NCI-H2107 (cell line): ENCODE measurements around the gene PAX8.

Experiments used
- DNase-seq: peaks from one replicate; lab custom pipeline; 2025; lab: John Stamatoyannopoulos, UW

The PAX8 gene

DNA sequence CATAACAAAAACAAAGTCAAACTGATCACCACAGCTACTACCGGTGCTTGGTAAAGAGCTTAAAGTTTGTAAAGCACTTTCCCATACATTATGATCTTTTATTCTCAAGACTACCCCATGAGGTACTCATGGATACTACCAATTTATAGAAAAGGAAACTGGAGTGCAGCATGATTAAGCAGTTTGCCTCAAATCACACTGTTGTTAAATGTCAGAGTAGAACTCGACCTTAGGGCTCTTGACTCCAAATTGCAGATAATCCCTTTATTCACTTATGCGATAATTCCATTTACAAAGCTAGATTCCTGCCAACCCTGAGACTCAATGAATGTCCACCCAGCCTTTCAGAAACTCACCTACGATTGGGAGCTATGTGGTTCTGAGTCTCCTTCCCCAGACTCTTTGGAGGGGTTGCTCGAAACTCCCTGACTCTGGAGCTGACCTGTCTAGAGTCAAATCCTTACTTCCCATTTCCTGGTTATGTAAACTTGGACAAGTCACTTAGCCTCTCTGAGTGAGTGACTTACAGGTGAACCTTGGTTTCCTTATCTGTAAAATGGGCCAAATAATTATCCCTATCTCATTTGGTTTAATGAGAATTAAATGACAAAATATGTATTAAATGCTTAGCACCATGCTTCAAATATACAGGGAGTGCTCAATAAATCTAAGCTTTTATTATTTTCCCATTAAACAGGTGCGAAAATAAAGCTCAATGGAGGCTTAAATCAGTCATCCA is 57.6 kb downstream of the PAX8 start:
- DNase-seq, result no peak

DNA sequence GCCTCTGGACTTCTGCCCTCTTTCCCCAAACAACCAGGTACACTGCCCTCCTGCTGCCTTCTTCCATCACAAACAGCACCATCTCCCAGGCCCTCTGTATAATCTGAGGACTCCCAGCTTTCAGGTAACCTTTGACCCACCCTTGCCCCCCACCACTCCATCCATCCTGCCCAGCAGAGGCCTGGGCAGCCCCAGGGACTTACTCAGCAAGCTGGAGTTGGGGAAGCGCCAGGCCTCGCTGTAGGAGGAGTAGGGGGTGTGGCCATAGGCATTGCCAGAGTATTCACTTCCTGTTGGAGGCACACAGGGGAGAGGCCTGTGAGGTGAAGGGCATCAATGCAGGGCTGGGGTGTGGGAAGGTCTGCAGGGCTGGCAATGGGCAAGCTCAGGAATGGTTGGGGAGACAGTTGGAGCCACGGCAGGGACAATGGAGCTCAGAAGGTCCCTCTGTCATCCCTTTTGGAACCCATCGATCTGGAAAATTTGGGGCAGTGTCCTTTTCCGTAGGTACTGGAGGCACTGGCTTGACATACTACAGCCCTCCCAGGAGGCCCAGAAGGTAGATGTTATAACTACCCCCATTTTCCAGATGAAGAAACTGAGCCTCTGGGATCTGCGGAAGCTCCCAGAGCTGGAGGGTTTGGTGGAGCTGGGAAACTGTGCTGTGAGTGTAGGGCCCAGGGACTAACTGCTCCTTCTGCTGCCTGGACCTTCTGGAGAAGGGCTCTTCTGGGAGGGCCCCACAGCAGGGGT is 58.7 kb downstream of the PAX8 start:
- no peak for DNase-seq

DNA sequence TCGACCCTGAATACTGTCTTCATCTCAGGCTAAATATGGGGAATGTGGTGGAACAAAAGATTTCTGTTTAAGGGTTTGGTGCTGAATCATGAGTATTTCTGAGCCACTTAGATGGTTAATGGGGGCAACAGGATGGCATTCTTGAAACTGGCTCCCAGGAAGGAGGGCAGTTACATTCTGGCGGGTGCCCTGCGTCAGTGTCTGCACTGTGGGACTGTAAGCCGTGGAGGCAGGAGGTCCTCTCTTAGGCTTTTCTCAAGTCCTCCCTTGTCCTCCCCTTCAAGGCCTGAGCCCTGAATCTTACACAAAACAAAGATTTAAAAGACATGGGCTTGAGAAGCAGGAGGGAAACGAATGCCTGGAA is 59.2 kb downstream of the PAX8 start:
- no peak for DNase-seq

DNA sequence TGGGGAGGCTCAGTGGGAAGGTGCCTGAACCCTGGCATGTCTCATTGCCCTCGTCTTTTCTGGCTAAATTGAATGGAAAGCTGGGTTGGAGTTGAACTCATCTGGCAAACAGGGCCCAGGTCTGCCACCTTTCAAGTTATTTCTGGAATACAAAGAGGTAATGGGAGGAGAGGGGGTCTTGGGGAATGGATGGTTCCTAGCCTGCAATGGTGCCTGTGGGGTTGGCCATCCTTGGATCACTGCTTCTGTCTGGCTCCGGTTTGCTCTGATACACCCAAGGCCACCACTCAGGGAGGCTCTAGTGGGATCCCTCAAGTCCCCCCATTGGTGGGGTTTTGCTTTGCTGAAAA is 59.7 kb downstream of the PAX8 start:
- DNase-seq, result no peak

DNA sequence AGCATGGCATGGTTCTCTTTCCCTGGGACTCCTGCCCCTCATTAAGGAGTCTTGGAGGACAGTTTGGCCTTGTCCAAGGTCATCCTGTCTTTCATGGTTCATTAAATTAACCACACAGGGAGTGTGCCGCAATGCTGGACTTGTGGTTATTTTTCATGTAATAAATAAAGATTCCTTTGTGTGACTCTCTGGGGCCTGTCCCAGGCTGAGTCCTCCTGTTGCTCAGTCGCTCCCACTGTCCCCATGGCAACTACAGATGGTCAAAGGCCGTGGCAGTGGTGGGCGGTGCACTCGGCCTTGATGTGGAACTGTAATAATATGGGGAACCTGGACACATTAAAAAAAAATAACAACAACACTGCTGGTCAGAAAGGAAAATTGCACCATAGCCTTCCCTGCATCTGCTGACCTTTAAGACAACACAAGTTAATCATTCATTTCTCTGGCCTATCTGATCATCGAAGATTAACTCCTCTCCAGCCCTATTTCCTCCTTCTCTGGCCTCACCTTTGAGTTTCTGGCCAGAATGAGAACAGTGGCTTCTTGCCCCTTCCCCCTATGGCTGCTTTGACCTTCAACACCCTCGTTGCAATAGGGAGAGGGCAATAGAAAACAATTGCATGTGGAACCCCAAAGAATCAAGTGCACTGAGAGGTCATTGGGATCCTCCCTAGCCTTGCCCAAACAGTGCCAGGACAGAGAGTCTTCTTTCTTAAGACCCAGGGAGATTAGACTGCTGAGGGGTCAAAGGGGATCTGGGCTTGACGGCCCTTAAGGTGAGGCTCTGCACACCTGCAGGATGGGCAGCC is 60.2 kb downstream of the PAX8 start:
- DNase-seq, result no peak

DNA sequence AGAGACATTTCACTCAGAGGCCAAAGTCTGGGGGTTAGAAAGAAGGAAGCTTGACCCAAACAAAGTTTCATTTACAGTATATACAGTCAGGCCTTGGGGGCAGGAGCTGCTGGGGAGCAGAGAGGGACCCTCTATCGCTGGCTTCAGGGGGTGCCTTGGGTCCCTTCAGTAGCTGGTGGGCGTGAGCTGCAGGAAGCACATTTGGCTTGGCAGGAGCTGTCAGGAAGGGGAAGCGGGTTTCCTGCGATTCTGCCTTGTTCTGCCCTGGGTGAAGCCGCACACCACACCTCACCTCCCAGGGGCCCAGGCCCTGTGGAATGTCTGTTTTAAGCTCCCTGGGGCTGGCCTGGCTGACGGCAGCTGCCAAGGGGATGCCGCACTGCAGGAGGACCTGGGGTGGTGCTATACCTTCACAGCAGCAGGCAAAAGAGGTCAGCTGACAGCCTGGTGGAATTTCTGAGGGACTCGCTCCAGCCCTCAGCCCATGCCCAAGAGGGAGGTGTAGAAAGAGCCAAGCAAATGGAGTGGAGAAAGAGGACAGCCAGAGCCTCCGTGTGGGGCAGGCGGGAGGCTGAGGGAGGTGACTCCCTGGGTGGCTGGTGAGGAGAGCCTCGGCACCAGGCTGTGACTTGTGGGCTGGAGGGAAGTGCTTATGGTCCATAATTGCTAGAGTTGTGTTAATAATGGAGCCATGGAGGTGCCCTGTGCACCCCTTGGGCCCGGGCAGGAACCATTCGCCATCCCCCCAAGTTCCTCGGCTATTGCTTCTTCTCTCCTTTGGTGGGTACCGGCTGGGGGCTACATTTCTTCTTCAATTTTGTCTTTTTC is 61.1 kb downstream of the PAX8 start:
- no peak for DNase-seq

DNA sequence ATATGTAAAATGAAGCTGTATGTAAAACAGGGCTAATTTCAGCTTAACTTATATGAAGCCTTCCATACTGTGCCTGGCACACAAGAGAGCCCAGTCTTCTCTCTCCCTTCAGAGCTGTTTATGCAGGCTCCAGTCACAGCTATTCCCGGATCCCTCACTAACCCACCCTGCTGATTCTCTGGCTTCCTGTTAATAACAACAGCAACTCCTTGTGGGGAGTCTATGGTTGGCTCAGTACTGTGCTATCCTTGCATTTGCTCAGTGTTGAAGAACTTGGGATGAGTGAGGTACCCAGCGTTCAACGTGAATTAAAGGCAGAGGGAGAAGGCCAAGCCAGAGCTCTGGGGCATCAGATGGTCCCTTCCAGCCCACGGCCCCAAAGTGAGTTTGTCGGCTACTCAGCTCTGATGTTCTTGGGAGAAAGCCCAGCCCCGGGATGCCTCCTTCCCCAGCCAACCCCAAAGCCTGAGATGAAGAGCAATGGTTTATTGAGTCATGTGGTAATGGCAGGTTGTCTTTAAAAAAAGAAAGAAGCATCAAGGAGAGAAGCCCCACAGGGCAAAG is 61.7 kb downstream of the PAX8 start:
- no peak for DNase-seq

DNA sequence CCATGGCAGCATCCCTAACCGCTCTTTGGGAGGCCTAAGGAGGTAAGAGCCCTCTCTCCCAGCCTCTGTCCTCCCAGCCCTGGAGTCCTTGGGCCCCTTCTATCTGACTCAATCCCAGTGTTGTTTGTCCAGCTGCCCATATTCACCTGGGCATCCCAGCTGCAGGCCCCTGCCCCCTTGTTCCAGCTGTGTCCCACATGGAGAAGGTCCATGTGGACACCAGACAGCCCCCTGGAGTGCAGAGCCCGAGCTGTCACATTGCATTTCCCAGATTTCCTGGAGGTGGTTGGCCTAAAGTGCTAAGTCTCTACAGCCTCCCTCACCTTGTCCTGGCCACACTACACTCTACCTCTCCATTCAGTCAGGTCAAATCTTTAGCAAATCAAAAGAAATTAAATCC is 62.4 kb downstream of the PAX8 start:
- DNase-seq, result no peak

DNA sequence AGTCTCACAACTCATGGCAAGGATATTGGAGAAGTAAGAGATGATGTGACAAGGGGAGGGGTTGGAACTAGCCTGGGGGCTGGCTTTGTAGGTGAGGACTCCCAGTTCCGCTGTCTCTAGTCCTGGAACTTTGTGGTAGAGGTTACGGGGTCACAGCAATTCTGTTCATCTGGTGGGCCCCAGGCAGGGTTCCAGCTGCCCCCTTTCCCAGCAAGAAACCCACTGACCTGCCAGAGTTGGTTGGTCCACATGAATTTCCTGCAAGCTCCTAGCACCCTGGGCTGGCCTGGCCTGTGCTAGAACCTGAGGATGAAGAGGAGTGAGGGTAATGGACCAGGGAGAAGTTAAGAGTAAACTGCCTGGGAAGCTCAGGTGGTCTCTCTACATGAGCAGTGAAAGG is 63.7 kb downstream of the PAX8 start:
- no peak for DNase-seq

DNA sequence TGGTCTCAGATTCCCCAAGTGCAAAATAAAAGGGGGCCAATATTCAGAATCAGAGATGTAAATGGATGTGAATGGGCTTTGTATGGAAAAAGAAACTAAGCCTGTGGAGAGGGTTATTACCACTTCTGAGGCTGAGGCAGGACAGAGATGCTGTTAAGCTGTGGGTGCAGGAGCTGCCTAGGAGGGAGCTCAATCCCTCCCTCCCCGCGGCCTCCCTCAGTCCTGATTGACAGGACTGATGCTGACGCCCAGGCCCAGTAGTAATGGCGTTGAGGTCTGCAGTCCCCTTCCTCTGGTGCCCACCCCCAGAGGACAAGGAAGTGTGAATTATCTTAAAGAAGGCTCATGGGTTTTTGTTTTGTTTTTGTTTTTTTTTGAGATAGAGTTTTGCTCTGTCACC is 64.6 kb downstream of the PAX8 start:
- DNase-seq, result no peak

DNA sequence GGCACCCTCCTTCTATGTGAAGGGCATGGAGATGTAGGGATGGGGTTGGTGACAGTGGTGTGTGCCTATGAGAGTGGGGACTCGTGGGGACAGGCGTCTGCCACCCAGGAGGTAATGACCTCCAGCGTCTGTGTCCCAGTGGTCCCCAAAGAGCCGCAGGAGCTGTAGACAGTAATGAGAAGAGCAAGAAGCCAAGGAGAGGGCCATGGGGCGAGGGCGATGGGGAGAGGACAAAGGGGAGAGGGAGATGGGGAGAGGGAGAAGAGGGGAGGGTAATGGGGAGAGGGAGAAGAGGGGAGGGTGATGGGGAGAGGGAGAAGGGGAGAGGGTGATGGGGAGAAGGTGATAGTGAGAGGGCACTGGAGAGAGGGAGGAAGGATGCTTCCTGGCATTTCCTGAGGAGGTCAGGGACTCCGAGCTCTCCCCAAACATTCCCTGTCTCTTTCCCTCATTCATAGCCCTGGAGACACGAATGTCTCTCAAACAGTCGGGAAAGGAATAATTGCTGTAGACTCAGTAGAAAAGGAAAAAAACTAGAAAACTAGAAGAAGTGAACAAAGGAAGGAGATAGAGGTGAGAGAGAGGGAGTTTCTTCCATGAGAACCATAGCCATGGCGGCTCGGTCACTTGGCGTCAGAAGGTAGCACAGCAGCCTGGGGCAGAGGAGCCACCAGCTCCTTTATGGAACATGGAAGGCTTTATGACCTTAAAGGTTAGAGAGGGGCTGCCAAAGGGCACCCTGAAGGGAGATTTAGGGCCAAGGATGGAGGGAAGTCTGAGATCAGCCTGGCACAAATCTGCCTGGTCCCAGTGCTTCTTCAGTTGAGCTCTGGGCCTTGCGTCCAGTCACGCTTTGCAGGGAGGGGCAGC is 65.4 kb downstream of the PAX8 start:
- DNase-seq, result no peak

DNA sequence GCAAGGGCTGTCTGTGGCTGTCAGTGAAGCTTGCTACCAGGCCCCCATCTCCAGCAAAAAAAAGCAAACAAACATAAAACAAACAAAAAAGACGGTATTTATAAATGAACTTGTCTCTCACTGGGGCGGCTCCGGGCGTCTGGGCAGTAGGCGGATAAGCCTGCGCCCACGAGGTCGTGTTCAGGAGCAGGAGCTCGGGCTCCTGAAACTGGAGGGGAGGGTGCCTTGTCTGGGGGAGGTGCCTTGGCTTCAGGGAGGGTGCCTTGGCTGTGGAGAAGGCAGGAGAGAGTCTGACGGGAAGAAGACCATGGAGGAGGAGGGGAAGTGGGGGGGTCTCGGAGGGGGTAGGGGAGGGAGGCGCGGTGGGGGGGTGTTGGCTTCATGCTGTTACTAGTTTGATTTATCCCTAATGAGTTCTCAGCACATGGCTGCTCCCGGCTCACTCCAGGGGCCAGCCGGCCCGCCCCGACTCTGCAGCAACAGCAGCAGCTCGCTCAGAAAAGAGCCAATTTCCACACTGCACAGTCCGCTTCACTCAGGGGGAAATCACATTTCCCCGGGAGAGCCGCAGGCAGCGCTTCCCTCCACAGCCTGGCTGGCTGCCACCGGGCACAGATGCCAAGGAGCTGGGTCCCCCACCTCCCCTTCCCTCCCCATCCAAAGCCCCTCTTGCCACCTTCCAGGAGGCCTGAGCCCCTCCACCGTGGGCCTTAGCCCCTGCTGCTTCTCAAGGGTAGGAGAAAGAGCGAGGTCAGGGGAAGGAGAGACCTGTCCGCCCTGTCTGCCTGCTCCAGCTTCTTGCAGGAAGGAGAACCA is 66.3 kb downstream of the PAX8 start:
- no peak for DNase-seq

DNA sequence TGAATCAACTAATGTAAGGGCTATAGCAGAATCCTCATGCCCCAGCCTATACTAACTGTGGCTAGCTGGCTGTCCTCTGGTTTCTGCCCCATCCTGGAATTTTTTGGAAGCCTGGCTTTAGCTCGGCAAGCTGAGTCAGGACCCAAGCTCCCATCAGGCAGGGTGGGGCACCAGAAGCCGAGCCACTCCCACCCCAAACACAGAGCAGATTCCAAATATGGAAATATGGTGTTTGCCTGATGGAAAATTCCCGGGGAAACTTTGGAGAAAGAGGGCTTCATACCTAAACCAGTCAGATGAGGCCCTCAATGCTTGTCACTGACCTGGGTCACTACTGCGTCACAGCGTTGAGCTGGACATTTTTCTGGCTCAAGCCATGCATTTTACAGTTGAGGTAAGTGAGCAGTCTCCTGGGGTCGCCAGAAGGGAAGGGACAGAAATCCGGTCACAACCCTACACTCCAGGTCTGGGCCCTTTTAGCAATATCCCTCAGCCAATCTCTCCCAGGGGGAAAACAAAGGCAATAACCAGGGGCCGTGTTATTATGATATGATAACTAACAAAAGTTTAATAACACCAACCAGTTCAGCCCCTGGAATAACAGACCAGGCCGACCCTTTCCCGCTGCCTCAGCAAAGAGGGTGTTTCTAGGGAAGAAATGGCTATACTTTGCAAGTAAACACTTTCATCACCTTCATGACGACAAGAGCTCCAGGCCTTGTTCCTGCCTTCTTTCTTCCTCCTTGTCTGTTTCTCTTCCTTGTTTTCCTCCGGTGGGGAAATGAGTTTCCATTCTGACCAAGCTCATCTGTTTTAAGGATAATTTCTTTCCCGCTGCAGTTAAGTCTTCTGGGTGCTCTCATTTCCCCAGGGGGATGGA is 67.3 kb downstream of the PAX8 start:
- no peak for DNase-seq

DNA sequence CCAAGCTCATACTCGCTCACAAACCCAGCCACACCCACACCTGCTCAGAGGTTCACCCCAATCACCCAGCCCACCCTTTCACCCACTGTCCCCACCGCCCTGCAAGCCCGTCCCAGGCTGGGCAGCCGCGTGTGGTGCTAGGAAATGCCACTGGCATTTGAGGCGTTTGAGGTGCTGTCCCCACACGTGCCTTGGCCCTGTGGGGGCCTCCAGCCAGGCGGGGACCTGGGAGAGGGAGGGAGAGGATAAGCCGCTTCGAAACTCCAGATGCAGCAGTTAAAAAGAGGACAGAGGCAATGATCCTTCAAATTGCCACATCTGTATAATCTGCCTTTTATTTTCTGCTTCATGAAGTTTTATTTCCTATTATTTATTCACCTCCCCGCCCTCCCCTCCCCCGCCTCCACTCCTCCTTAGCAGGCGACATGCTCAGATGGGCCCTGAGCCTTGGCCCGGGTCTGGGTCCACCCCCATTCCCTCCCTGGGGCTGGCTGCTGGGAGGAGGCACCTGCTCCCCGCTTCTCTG is 69.0 kb downstream of the PAX8 start:
- no peak for DNase-seq

DNA sequence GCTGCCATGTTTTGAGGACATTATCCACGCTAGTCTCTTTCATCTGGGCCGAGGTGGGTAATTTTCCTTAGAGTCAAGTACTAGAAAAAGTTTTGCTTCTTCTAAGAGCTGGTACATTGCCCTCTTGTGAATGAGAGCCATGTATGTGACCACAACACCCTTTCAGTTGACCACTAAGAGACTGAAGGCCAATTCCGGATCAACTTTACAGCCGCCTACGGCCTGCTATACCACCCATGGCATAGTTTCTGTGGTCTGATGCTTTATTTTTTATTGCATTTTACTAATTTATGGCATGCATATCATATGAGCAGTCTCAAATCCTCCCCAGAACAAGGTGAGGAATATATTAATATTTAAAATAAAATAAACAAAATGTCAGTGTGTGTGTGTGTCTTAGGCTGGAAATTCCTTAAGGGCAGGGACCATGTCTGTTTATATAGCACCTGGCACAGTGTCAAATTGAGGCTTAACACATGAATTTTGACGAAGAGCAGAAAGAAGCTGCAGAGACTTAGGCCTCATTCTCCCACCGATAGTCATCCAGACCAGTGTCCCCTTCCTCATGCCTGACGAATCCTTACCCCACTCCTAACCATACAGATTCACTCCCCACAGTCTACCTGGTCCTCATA is 69.6 kb downstream of the PAX8 start:
- DNase-seq, result no peak

DNA sequence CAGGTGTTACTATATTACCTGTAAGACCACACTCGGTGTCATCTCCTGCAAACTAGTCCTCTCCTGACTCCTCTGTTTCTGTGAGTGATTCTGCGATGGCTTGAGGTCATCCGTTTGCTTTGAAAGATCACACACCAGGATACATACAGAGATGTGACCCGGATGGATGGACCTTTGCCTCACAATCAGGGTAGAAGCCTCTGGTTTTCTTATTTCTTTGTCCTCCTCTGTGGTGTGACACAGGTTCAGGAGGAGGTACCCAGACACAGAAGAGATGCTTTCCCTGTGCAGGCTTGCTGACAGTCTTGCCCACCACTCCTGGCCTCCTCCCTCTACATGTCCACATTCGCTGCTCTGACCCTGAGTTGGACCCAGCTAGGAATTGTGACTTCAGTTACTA is 70.3 kb downstream of the PAX8 start:
- DNase-seq, result no peak

DNA sequence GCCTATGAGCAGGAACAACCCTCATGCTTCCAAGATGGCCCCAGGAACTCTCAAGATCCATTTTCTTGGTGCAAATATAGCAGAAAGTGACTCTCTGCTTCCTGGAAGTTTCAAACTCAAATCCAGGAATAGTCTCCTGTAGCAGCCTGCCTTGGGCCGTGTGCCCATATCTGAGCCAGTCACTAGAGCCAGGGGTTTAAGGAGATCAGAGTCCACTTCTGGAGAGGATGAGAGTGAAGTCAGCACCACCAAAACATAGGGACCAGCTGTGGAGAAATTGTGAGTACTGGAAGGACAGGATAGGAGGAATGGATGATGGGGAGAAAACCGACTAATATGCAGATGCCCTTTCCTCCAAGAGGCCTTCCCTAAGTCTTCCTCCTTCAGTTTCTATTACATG is 71.7 kb downstream of the PAX8 start:
- no peak for DNase-seq

DNA sequence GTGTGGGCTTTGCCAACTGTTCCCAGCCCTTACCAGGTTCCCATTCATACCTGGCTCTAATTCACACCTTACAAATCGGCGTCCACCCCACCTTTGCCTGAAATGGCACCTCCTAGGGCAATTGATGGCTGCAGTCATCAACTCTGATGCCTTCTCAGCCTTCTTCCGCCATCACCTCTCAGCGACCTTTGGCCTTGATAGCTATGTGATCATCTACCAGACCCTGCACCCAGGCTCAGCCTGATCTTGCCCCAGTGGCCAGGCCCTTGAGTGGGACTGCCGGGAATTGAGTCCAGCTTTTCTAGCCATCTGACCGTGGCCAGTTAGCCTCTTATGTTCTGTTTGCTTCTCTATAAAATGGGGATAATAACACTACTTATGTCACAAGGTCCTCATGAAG is 72.5 kb downstream of the PAX8 start:
- DNase-seq, result no peak
